Endodermal cell (in vitro differentiated cells): ENCODE measurements around the gene TM4SF5. TPM values are rescaled to one million over a fixed set of nuclear protein-coding genes. Genes with fewer than 3 reads are reported as not detected.

Experiments used
- DNase-seq: peaks from one replicate; pipeline ENCODE4 v3.0.0-alpha.2; 2017
- H3K27ac ChIP-seq: 2 replicates; pipeline ENCODE4 v1.5.1; 2013; ENCODE audit warnings: mild to moderate bottlenecking, low read depth, low read length, moderate library complexity
- H3K27me3 ChIP-seq: 2 replicates; pipeline ENCODE4 v1.6.1; 2013; ENCODE audit warnings: mild to moderate bottlenecking, low read length, moderate library complexity; ENCODE audit not compliant: insufficient read depth, control insufficient read depth, poor library complexity, severe bottlenecking
- H3K36me3 ChIP-seq: 2 replicates; pipeline ENCODE4 v1.7.0; 2013; ENCODE audit warnings: mild to moderate bottlenecking, low read length, moderate library complexity; ENCODE audit not compliant: control insufficient read depth, insufficient read depth
- H3K4me1 ChIP-seq: one replicate; pipeline ENCODE4 v1.7.0; 2013; ENCODE audit warnings: low read length; ENCODE audit not compliant: control insufficient read depth, insufficient read depth
- H3K4me3 ChIP-seq: 2 replicates; pipeline ENCODE4 v1.5.1; 2013; ENCODE audit warnings: mild to moderate bottlenecking, low read length, moderate library complexity
- H3K9ac ChIP-seq: 2 replicates; pipeline ENCODE4 v1.6.1; 2013; ENCODE audit warnings: mild to moderate bottlenecking, low read length, moderate library complexity; ENCODE audit not compliant: poor library complexity, severe bottlenecking; ENCODE audit errors: extremely low read depth
- H3K9me3 ChIP-seq: 2 replicates; pipeline ENCODE4 v1.6.1; 2013; ENCODE audit warnings: mild to moderate bottlenecking, low read length, moderate library complexity; ENCODE audit not compliant: control insufficient read depth
- H3K27ac Mint-ChIP-seq: 2 replicates; pipeline ENCODE4 v1.8.0; 2020; ENCODE audit warnings: mixed read lengths
- H3K27me3 Mint-ChIP-seq: 2 replicates; pipeline ENCODE4 v1.8.0; 2021; ENCODE audit warnings: mild to moderate bottlenecking, mixed read lengths; ENCODE audit not compliant: insufficient read depth
- H3K36me3 Mint-ChIP-seq: 2 replicates; pipeline ENCODE4 v1.8.0; 2020; ENCODE audit warnings: low read depth, mixed read lengths
- H3K4me1 Mint-ChIP-seq: 2 replicates; pipeline ENCODE4 v1.8.0; 2020; ENCODE audit warnings: mixed read lengths
- H3K4me3 Mint-ChIP-seq: 2 replicates; pipeline ENCODE4 v1.8.0; 2020; ENCODE audit warnings: mild to moderate bottlenecking, moderate library complexity, mixed read lengths
- H3K9me3 Mint-ChIP-seq: 2 replicates; pipeline ENCODE4 v1.8.0; 2020; ENCODE audit warnings: mild to moderate bottlenecking, mixed read lengths
- WGBS, 2 experiments: methylation state at CpG; one replicate each; pipeline versions ENCODE4 v1.1.5 to v1.1.7; 2013; ENCODE audit warnings: missing lambda C conversion rate in 2 of 2, mixed read lengths in 1 of 2; ENCODE audit not compliant: insufficient coverage in 1 of 2, insufficient read length in 1 of 2; 5-methylcytosine and 5-hydroxymethylcytosine counted together
- total RNA-seq, 2 donors: library from RNA; stranded (reverse); fragmentation: NEBNext Ultra II Directional in 1 of 2; extraction: Animal tissue kit (Norgen Biotek cat#: 25700) in 1 of 2; gene quantifications; 2 replicates in 1 of 2; 3 replicates in 1 of 2; pipeline ENCODE4 v1.2.1, GENCODE V29; 2021
- TF ChIP-seq, protein P1 (sequence below): fragments of 200-600 bp; sonication (generic); conservative IDR thresholded peaks from 2 replicates; pipeline ENCODE4 v1.5.0; 2021; ENCODE audit warnings: antibody characterized with exemption, mild to moderate bottlenecking

TM4SF5 gene
- total RNA-seq, 2 donors from 2014 or later = not detected

DNA sequence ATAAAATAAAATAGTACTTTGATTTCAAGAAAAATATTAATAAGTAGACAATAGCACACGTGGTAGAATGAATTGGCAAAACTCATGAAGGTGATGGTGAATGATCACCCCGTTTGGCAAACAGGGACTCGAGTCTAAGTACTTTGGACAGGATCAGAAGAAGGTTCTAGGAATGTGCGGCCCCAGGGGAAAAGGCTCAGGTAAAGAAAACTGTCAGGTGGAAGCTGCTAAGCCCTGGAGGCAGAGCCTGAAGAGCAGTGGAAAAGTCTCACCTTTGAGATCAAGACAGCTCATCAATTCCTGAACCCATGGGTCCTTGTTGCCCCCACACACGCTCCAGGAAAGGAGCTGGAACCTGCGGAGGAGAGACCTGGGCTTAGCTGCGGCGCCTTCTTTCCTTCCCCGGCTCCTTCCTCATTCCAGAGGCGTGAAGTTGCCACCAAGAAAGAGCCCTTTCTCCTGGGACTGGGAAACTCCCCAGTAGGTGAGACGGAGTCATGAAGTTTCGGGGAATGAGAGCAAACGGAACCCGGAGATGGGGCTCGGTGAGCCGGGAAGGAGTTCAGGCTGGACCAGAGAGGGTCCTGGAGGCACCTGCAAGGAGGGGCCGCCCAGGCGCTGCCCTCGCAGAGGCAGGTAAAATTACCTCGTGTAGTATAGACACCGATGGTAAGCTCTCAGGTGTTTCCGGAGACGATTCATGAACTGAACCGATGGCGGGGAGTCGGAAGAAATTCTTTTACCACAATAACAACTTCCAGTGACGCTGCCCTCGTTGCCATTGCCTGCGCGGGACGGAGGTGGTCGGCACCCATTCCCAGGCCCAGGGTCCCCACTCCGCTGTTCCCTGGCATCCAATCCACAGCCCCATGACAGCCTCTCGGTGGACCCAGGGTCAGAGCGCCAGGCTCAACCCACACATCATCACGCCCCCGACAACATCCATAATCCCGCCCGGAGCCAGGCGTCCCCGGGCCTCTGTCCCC, 33.3 kb upstream of the TM4SF5 start:
- no peak overlapping the region for H3K27ac Mint-ChIP-seq
- H3K9ac ChIP-seq = no peak overlapping the region
- peaks cover 8% of the 10 kb centered on the region for H3K4me1 Mint-ChIP-seq
- no peaks in the 10 kb centered on the region for H3K36me3 Mint-ChIP-seq
- H3K4me3 Mint-ChIP-seq = peak overlapping the region; percentile 50
- no peaks in the 10 kb centered on the region for H3K9me3 ChIP-seq
- H3K36me3 ChIP-seq = no peaks in the 10 kb centered on the region
- H3K27ac ChIP-seq = no peak overlapping the region
- TF ChIP-seq, protein P1, sequence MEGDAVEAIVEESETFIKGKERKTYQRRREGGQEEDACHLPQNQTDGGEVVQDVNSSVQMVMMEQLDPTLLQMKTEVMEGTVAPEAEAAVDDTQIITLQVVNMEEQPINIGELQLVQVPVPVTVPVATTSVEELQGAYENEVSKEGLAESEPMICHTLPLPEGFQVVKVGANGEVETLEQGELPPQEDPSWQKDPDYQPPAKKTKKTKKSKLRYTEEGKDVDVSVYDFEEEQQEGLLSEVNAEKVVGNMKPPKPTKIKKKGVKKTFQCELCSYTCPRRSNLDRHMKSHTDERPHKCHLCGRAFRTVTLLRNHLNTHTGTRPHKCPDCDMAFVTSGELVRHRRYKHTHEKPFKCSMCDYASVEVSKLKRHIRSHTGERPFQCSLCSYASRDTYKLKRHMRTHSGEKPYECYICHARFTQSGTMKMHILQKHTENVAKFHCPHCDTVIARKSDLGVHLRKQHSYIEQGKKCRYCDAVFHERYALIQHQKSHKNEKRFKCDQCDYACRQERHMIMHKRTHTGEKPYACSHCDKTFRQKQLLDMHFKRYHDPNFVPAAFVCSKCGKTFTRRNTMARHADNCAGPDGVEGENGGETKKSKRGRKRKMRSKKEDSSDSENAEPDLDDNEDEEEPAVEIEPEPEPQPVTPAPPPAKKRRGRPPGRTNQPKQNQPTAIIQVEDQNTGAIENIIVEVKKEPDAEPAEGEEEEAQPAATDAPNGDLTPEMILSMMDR = no peak
- peak overlapping the region; percentile 75 for H3K4me3 ChIP-seq
- H3K4me1 ChIP-seq = peaks cover 5% of the 10 kb centered on the region
- peak; percentile 71 for DNase-seq
- 18 to 22% methylated on average over 24 to 41 of the region's 41 CpGs for WGBS, 2 experiments
- H3K27me3 Mint-ChIP-seq = peaks cover 87% of the 10 kb centered on the region
- H3K9me3 Mint-ChIP-seq = no peaks in the 10 kb centered on the region
- H3K27me3 ChIP-seq = peaks cover 89% of the 10 kb centered on the region

DNA sequence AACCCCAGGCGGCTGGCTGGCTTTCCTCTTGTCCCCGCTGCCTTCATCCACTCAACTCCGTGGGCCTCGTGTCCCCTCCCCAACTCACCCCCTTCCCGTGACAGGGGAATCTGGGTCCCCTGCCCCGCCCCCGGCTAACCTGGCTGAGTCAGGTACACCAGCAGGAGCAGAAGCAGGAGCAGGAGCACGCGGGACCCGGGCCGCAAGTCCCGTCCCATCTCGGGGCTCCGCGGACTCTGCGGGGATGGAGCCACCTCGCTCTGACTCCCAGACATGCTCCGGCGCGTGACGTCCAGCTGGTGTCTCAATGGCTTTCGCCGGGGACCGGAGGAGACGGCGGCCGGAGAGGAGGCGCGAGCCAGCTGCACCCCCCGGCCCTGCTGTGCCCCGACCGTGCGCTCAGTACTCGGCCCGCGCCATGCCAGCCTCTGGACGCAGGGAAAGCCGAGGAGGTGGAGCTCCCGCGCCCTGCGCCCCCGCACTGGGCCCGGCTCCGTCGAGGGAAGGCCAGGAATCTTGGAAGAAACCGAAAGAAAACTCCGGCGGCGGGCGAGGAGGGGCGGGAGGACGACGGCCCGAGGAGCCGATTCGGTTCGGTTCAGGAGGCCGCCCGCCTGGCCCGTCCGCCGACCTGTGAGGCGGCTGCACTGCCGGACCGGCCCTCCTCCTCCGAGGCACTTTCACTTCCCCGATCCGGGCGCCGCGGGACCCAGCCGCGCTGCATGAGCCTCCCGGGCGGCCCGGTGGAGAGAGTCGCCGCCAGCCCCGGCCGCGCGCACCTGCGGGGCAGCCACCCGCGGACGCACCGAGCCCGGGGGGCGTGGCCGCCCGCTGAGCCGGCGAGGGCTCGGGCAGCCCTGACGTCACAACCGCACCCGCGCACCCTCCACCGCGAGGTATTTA, 32.3 kb upstream of the TM4SF5 start, which contains the start of the genes CXCL16 and ZMYND15:
Gene CXCL16 (minus strand): TSS at position 807 of the 903 bp plus-strand sequence. CDS start 589 bp downstream, at position 218.
Gene ZMYND15 (plus strand): TSS at position 712 of the 903 bp plus-strand sequence. CDS start 716 bp downstream, outside the sequence.
- Mint-ChIP-seq H3K4me3 (peak within 1 kb of the TSS; percentile 51), H3K36me3 (no peaks in the 10 kb centered on the region), H3K9me3 (no peaks in the 10 kb centered on the region), H3K27me3 (peaks cover 95% of the 10 kb centered on the region), H3K4me1 (peaks cover 8% of the 10 kb centered on the region), H3K27ac (no peak within 1 kb of the TSS)
- Histone ChIP-seq H3K4me1 (peaks cover 5% of the 10 kb centered on the region), H3K9ac (no peak within 1 kb of the TSS), H3K4me3 (peak within 1 kb of the TSS; percentile 75), H3K36me3 (no peaks in the 10 kb centered on the region), H3K9me3 (no peaks in the 10 kb centered on the region), H3K27me3 (peaks cover 98% of the 10 kb centered on the region), H3K27ac (no peak within 1 kb of the TSS)
- DNase-seq = peak; percentile 83
- TF ChIP-seq, protein P1 = no peak
- 1 to 2% methylated on average over 20 to 100 of the region's 100 CpGs for WGBS, 2 experiments

DNA sequence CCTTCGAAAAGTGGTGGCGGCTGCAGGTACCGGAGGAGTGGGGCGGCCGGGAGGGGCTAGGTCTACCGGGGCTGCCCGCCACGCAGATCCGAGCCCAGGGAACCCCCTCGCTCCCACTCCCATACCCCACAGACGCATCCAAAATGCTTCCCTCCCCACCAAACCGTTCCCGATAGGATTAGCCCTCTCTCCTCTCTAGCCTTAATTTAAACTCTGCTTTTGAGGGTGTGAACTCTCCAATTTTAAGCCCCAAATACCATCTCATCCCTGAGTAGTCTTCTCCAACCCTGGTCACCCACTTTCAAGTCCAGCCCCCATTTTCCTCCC, 31.7 kb upstream of the TM4SF5 start:
- Histone ChIP-seq H3K9me3 (no peaks in the 10 kb centered on the region), H3K27ac (no peak overlapping the region), H3K4me1 (peaks cover 5% of the 10 kb centered on the region), H3K4me3 (peak overlapping the region; percentile 75), H3K9ac (no peak overlapping the region), H3K27me3 (peaks cover 100% of the 10 kb centered on the region), H3K36me3 (no peaks in the 10 kb centered on the region)
- 22 to 23% methylated on average over 3 to 13 of the region's 13 CpGs for WGBS, 2 experiments
- TF ChIP-seq, protein P1 = no peak
- DNase-seq = no peak
- Mint-ChIP-seq H3K27ac (no peak overlapping the region), H3K36me3 (no peaks in the 10 kb centered on the region), H3K27me3 (peaks cover 97% of the 10 kb centered on the region), H3K4me1 (peaks cover 8% of the 10 kb centered on the region), H3K9me3 (no peaks in the 10 kb centered on the region), H3K4me3 (peak overlapping the region; percentile 51)
